ENCODE data around the gene SEMA5A. TPM values are rescaled to one million over a fixed set of nuclear protein-coding genes. Genes with fewer than 3 reads are reported as not detected.
A peak's percentile ranks its signal among the peaks of the same experiment; 100 is the strongest.

The SEMA5A gene
- total and polyA plus RNA-seq, 2 of the 13 experiments (the other 11 are each of a cell fraction or from before 2014, with no cell fraction given): 0.01 TPM; not detected in 1

DNA sequence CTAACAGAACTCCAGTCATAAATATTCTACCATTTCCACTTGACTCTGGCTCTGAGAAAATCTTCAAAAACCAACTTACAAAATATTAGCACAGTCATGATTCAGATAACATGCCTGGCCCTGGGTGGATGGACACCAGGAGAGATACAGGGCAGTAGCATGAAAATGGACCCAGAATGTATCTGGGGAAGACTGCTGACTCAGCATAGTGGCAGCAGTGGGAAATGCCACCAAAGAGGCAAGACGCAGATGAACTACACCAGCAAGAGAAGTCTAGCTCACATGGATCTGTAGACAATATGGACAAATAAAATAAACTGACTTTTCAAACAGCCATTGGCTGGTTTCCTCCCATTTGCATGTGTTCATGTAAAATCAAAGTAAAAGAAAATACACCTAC, 359.8 kb downstream of the SEMA5A start:
- Histone ChIP-seq H3K9ac (ENCODE audit: insufficient read depth, low read depth, low read length) (no peak overlapping the region), H3K36me3 (replicated peaks in 1 of 2; ENCODE audit: control insufficient read depth in 1 of 2, insufficient read depth in 2 of 2, low read length in 2 of 2) (no peaks in the 10 kb centered on the region), H4K20me1 (ENCODE audit: insufficient read depth, low read length) (no peaks in the 10 kb centered on the region), H3K27ac (ENCODE audit: extremely low read length, insufficient read depth, low read length) (no peak overlapping the region), H3K4me1 (ENCODE audit: insufficient read depth, low read length) (no peaks in the 10 kb centered on the region), H3K9me3 (ENCODE audit: low read length) (peaks cover 5% of the 10 kb centered on the region; the same call in 1 of the 2 replicates), H3K4me3 (replicated peaks in 1 of 3; ENCODE audit: insufficient read depth in 1 of 3, low read depth in 2 of 3, low read length in 3 of 3) (no peak overlapping the region), H3K4me2 (ENCODE audit: low read depth, low read length) (no peak overlapping the region), H3K27me3 (ENCODE audit: control insufficient read depth in 1 of 2, insufficient read depth in 2 of 2, low read length in 2 of 2) (no peaks in the 10 kb centered on the region; a peak in 1 of 5 replicates), H3K79me2 (ENCODE audit: insufficient read depth, low read length) (no peaks in the 10 kb centered on the region), H2AFZ (ENCODE audit: low read length) (no peak overlapping the region)
- in situ Hi-C loops (cut with HindIII; ENCODE audit: extremely low pct_ligation_motif_present, low pct_unique_long_range_greater_than_20kb): no loop called here
- TF ChIP-seq, protein P1, sequence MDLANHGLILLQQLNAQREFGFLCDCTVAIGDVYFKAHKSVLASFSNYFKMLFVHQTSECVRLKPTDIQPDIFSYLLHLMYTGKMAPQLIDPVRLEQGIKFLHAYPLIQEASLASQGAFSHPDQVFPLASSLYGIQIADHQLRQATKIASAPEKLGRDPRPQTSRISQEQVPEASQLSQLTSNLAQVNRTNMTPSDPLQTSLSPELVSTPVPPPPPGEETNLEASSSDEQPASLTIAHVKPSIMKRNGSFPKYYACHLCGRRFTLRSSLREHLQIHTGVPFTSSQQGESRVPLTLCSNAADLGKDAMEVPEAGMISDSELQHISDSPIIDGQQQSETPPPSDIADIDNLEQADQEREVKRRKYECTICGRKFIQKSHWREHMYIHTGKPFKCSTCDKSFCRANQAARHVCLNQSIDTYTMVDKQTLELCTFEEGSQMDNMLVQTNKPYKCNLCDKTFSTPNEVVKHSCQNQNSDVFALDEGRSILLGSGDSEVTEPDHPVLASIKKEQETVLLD (CRISPR knock-in tag; IDR thresholded peaks at IDR 0.05; ENCODE audit: low read depth): no peak
- peak; percentile 99 for TF ChIP-seq MAFF (IDR thresholded peaks at IDR 0.05; ENCODE audit: low read depth, low read length)
- TF ChIP-seq NFE2L2 (IDR thresholded peaks at IDR 0.05; ENCODE audit: low read length): peak; percentile 26; the same call in 1 of the 2 replicates
- peak; percentile 98 to 100 for TF ChIP-seq MAFK (conservative IDR thresholded peaks at IDR 0.05 in 1 of 2, IDR thresholded peaks at IDR 0.05 in 1 of 2; ENCODE audit: low read length in 2 of 2)
- ChIA-PET POLR2A (no interaction called here), CTCF (ENCODE audit: low intra/inter-chr PET ratio, low total read pairs) (no interaction called here)
- intact Hi-C loops (cut with micrococcal nuclease; ENCODE audit: unreplicated experiment): no loop called here
- WGBS (ENCODE audit: low lambda C conversion rate): 15% methylated on average over 1 of the region's 1 CpG
- FAIRE-seq: no peak
- no TSS peak for BruUV-seq (replicated peaks)
- ATAC-seq: no peak
- DNase-seq (ENCODE audit: low spot score): no peak

DNA sequence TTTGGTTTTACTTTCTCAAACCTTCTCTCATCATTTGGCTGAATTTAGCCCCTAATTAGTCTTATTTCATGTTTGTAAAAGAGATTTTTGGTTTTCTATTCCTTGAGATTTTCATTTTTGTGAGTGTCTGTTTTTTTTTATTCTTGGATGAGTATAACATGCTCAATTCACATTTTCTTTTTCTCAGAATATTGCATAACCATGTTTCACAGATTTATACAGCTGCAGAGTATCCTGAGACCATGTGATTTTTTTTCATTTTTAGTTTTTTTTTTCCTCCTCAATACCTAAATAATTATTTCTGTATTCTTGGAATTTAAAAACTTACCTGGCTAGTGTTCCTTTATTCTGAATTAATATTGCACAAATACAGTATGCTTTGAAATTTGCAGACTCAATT, 361.9 kb downstream of the SEMA5A start:
- H4K20me1 ChIP-seq (ENCODE audit: insufficient read depth, low read length): no peaks in the 10 kb centered on the region
- ChIA-PET CTCF (ENCODE audit: low intra/inter-chr PET ratio, low total read pairs) (no interaction called here), POLR2A (no interaction called here)
- intact Hi-C loops (cut with micrococcal nuclease; ENCODE audit: unreplicated experiment) (no loop called here), in situ Hi-C loops (cut with HindIII; ENCODE audit: extremely low pct_ligation_motif_present, low pct_unique_long_range_greater_than_20kb) (no loop called here)
- H3K4me1 ChIP-seq (ENCODE audit: insufficient read depth, low read length): no peaks in the 10 kb centered on the region
- no TSS peak for BruUV-seq (replicated peaks)
- H2AFZ ChIP-seq (ENCODE audit: low read length): no peak overlapping the region
- H3K9ac ChIP-seq (ENCODE audit: insufficient read depth, low read depth, low read length): no peak overlapping the region
- no peak for DNase-seq (ENCODE audit: low spot score)
- H3K4me2 ChIP-seq (ENCODE audit: low read depth, low read length): no peak overlapping the region
- no peak overlapping the region for H3K27ac ChIP-seq (ENCODE audit: extremely low read length, insufficient read depth, low read length)
- no peak for ATAC-seq
- peaks cover 16% of the 10 kb centered on the region; the same call in 1 of the 2 replicates for H3K9me3 ChIP-seq (ENCODE audit: low read length)
- H3K79me2 ChIP-seq (ENCODE audit: insufficient read depth, low read length): no peaks in the 10 kb centered on the region
- FAIRE-seq: no peak
- no peaks in the 10 kb centered on the region for H3K36me3 ChIP-seq (replicated peaks in 1 of 2; ENCODE audit: control insufficient read depth in 1 of 2, insufficient read depth in 2 of 2, low read length in 2 of 2)
- H3K4me3 ChIP-seq (replicated peaks in 1 of 3; ENCODE audit: insufficient read depth in 1 of 3, low read depth in 2 of 3, low read length in 3 of 3): no peak overlapping the region
- H3K27me3 ChIP-seq (ENCODE audit: control insufficient read depth in 1 of 2, insufficient read depth in 2 of 2, low read length in 2 of 2): no peaks in the 10 kb centered on the region; a peak in 1 of 5 replicates
- no peak for TF ChIP-seq MTA1 (CRISPR knock-in tag; IDR thresholded peaks at IDR 0.05; ENCODE audit: borderline replicate concordance)
- TF ChIP-seq, protein P2, sequence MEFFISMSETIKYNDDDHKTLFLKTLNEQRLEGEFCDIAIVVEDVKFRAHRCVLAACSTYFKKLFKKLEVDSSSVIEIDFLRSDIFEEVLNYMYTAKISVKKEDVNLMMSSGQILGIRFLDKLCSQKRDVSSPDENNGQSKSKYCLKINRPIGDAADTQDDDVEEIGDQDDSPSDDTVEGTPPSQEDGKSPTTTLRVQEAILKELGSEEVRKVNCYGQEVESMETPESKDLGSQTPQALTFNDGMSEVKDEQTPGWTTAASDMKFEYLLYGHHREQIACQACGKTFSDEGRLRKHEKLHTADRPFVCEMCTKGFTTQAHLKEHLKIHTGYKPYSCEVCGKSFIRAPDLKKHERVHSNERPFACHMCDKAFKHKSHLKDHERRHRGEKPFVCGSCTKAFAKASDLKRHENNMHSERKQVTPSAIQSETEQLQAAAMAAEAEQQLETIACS (CRISPR knock-in tag; IDR thresholded peaks at IDR 0.05): no peak
- TF ChIP-seq ZBTB3 (CRISPR knock-in tag; IDR thresholded peaks at IDR 0.05; ENCODE audit: borderline replicate concordance, low read depth): no peak
- TF ChIP-seq, protein P3, sequence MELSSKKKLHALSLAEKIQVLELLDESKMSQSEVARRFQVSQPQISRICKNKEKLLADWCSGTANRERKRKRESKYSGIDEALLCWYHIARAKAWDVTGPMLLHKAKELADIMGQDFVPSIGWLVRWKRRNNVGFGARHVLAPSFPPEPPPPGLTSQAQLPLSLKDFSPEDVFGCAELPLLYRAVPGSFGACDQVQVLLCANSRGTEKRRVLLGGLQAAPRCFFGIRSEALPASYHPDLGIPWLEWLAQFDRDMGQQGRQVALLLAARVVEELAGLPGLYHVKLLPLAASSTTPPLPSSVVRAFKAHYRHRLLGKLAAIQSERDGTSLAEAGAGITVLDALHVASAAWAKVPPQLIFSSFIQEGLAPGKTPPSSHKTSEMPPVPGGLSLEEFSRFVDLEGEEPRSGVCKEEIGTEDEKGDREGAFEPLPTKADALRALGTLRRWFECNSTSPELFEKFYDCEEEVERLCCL (CRISPR knock-in tag; IDR thresholded peaks at IDR 0.05; ENCODE audit: borderline replicate concordance): no peak
- no peak for TF ChIP-seq ZMAT3 (CRISPR knock-in tag; conservative IDR thresholded peaks at IDR 0.05)
- no peak for TF ChIP-seq POGZ (CRISPR knock-in tag; IDR thresholded peaks at IDR 0.05)
- TF ChIP-seq, protein P4, sequence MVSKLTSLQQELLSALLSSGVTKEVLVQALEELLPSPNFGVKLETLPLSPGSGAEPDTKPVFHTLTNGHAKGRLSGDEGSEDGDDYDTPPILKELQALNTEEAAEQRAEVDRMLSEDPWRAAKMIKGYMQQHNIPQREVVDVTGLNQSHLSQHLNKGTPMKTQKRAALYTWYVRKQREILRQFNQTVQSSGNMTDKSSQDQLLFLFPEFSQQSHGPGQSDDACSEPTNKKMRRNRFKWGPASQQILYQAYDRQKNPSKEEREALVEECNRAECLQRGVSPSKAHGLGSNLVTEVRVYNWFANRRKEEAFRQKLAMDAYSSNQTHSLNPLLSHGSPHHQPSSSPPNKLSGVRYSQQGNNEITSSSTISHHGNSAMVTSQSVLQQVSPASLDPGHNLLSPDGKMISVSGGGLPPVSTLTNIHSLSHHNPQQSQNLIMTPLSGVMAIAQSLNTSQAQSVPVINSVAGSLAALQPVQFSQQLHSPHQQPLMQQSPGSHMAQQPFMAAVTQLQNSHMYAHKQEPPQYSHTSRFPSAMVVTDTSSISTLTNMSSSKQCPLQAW (CRISPR knock-in tag; IDR thresholded peaks at IDR 0.05): no peak
- no peak for TF ChIP-seq HOXD1 (CRISPR knock-in tag; IDR thresholded peaks at IDR 0.05)
- no peak for TF ChIP-seq ZNF230 (CRISPR knock-in tag; IDR thresholded peaks at IDR 0.05)
- TF ChIP-seq HIVEP1 (CRISPR knock-in tag; IDR thresholded peaks at IDR 0.05): no peak
